Tibial artery (tissue), 4 donors: Measurements from ENCODE around the gene GRIFIN.
A peak's percentile ranks its signal among the peaks of the same experiment; 100 is the strongest.

Experiments
- DNase-seq, 2 donors: peaks; one replicate each; pipeline ENCODE4 v3.0.0-alpha.2; 2019
- H3K27ac ChIP-seq, 2 donors: fragments of 200-600 bp; sonication (generic) in 1 of 2; 1 replicate in 1 of 2; 2 replicates in 1 of 2; pipeline ENCODE4 v1.5.1; 2018 to 2019; ENCODE audit warnings: mild to moderate bottlenecking in 1 of 2
- H3K27me3 ChIP-seq, 2 donors: fragments of 200-600 bp; sonication (generic) in 1 of 2; one replicate each; pipeline versions ENCODE4 v1.5.1 to v1.6.0; 2016 to 2019
- H3K36me3 ChIP-seq, 3 donors: fragments of 200-600 bp; sonication (generic) in 2 of 3; one replicate each; pipeline ENCODE4 v1.5.1; 2016 to 2019; ENCODE audit warnings: mild to moderate bottlenecking in 2 of 3
- H3K4me1 ChIP-seq, 4 donors: fragments of 200-600 bp; sonication (generic) in 2 of 4; 1 replicate in 3 of 4; 2 replicates in 1 of 4; pipeline ENCODE4 v1.5.1; 2016 to 2019
- H3K4me3 ChIP-seq, 2 donors: fragments of 200-600 bp; sonication (generic) in 1 of 2; 1 replicate in 1 of 2; 2 replicates in 1 of 2; pipeline ENCODE4 v1.5.1; 2018 to 2019; ENCODE audit warnings: mild to moderate bottlenecking in 2 of 2
- H3K9me3 ChIP-seq, 3 donors: fragments of 200-600 bp; sonication (generic) in 1 of 3; one replicate each; pipeline ENCODE4 v1.5.1; 2016 to 2019
- CTCF ChIP-seq, 2 experiments: fragments of 200-600 bp in 1 of 2; fragments of 450-650 bp in 1 of 2; IDR thresholded peaks; one replicate each; pipeline ENCODE4 v1.5.1; 2017 to 2019; ENCODE audit warnings: antibody characterized with exemption in 2 of 2, mild to moderate bottlenecking in 1 of 2, moderate library complexity in 1 of 2
- intact Hi-C: fragments of 100-400 bp; cut with DNase I; formaldehyde crosslinking; loops from one replicate; pipeline ENCODE4 v1.15.0; 2023; ENCODE audit warnings: low total_unique reads

GRIFIN gene

GRCh38 chr7:2518737-2519118, 42.5 kb upstream of the GRIFIN start:
- Histone ChIP-seq H3K27me3 (peaks cover 0 to 39% of the 10 kb centered on the region in 2 donors), H3K4me1 (peaks cover 0 to 51% (median 30%) of the 10 kb centered on the region in 4 donors), H3K9me3 (no peaks in the 10 kb centered on the region), H3K36me3 (no peaks in the 10 kb centered on the region), H3K27ac (no peak overlapping the region), H3K4me3 (peak overlapping the region; percentile 50 to 63)
- no peak for DNase-seq
- TF ChIP-seq CTCF (IDR thresholded peaks at IDR 0.05): no peak
- intact Hi-C loops: no loop called here

- intact Hi-C loops: no loop called here
- no peak for DNase-seq
- Histone ChIP-seq H3K27me3 (peaks cover 0 to 31% of the 10 kb centered on the region in 2 donors), H3K4me1 (peaks cover 0 to 43% (median 26%) of the 10 kb centered on the region in 4 donors), H3K9me3 (no peaks in the 10 kb centered on the region), H3K27ac (no peak overlapping the region), H3K4me3 (no peak overlapping the region), H3K36me3 (no peaks in the 10 kb centered on the region)
- no peak for TF ChIP-seq CTCF (IDR thresholded peaks at IDR 0.05)
Observed at GRCh38 chr7:2517678-2518507, 41.7 kb upstream of the GRIFIN start.

- Histone ChIP-seq H3K36me3 (no peaks in the 10 kb centered on the region), H3K27me3 (peaks cover 0 to 22% of the 10 kb centered on the region in 2 donors), H3K9me3 (no peaks in the 10 kb centered on the region), H3K4me1 (peaks cover 0 to 41% (median 24%) of the 10 kb centered on the region in 4 donors), H3K27ac (no peak overlapping the region), H3K4me3 (no peak overlapping the region)
- TF ChIP-seq CTCF (IDR thresholded peaks at IDR 0.05): no peak
- DNase-seq: no peak
- intact Hi-C loops: no loop called here
Observed at GRCh38 chr7:2517026-2517425, 40.8 kb upstream of the GRIFIN start.

- H3K36me3 ChIP-seq: no peaks in the 10 kb centered on the region
- no peak overlapping the region for H3K4me3 ChIP-seq
- DNase-seq: no peak
- no peaks in the 10 kb centered on the region for H3K9me3 ChIP-seq
- H3K4me1 ChIP-seq: peaks cover 0 to 32% (median 22%) of the 10 kb centered on the region in 4 donors
- H3K27ac ChIP-seq: no peak overlapping the region
- TF ChIP-seq CTCF (IDR thresholded peaks at IDR 0.05): no peak
- intact Hi-C loops: no loop called here
- peaks cover 0 to 14% of the 10 kb centered on the region in 2 donors for H3K27me3 ChIP-seq
Observed at GRCh38 chr7:2516194-2516555, 40.0 kb upstream of the GRIFIN start.

- no peak overlapping the region for H3K4me3 ChIP-seq
- no peaks in the 10 kb centered on the region for H3K9me3 ChIP-seq
- intact Hi-C loops: no loop called here
- no peak for TF ChIP-seq CTCF (IDR thresholded peaks at IDR 0.05)
- peaks cover 0 to 26% (median 17%) of the 10 kb centered on the region in 4 donors for H3K4me1 ChIP-seq
- no peak overlapping the region for H3K27ac ChIP-seq
- peaks cover 0 to 8% of the 10 kb centered on the region in 2 donors for H3K27me3 ChIP-seq
- H3K36me3 ChIP-seq: no peaks in the 10 kb centered on the region
- no peak for DNase-seq
Observed at GRCh38 chr7:2515424-2516193, 39.4 kb upstream of the GRIFIN start.
